Fibroblast of peridontal ligament (primary cell): ENCODE measurements around the gene SLC51A.
"Not testable (repeated sequence)": the region's sequence is repeated elsewhere in the genome, so short reads cannot be mapped to it uniquely, and the experiment has no call there.

Experiments
- DNase-seq: peaks from one replicate; pipeline ENCODE4 v3.0.0-alpha.2; 2010; ENCODE audit errors: extremely low read depth

Gene SLC51A

DNA sequence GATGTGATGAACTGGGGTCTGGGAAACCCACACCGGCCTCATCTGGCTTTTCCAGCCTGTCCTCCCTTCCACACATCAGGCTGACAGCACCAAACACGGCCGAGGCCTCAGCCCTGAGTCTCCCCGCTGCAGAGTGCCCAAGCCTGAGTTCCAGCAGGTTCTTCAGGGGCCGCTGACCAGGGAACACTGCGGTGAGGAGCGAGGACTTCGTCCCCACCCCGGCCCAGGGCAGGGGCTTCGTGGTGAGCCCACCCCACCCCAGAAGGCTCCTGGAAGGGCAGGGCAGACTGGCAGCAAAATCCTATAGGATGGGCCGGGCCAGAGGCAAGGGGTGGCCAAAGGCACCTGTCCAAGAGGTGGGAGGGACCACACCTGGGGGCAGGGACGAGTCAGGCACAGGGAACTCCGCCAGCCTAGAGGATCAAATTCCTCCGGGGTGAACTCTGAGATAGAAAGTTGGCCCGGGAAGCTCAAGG lies at the start of gene SLC51A:
Gene SLC51A, plus strand, starts transcription at position 446 of the 476 bp plus-strand sequence. CDS start 179 bp downstream, outside the sequence.
- DNase-seq, result no peak

DNA sequence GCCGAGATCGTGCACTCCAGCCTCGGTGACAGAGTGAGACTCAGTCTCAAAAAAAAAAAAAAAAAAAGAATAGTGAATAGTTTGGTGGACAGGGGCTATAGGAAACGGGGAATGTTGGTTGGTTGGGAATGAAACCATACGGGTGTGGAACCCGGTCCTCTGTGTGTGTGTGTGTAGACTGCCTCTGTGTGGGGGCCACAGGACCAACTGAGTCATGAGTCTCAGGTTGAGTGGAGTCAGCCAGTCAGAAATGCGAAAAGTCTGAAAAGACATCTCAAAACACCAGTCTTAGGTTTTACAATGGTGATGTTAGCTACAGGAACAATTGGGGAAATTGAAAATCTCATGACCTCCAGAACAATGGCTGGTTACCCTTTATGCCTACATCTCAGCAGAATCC lies 49.6 kb upstream of the SLC51A start:
- no peak for DNase-seq

DNA sequence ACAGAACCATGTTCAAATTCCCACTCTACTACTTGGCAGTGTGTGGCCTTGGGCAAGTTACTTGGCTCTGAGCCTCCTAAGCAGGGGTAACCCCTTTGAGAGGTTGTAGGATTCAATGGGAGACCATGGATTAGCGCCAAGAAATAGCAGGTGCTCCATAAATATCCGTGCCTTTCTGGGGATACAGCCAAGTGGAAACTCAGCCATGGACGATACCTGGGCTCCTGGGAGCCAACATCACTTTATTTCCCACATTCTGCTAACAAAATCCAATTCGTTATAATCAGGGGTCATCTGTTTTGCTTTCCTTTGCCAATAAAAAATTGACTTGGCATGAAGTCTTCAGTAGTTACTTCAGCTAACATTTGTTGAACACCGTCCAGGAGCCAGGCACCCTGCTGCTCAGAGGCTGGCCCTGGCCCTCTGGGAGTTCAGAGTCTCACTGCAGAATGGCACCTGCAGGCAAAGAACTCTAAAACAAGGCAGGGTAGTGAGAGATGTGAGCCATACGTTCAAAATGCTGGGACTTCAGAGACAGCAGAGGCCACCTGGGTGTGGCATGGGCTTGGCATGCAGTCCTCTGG lies 47.4 kb upstream of the SLC51A start:
- no peak for DNase-seq

DNA sequence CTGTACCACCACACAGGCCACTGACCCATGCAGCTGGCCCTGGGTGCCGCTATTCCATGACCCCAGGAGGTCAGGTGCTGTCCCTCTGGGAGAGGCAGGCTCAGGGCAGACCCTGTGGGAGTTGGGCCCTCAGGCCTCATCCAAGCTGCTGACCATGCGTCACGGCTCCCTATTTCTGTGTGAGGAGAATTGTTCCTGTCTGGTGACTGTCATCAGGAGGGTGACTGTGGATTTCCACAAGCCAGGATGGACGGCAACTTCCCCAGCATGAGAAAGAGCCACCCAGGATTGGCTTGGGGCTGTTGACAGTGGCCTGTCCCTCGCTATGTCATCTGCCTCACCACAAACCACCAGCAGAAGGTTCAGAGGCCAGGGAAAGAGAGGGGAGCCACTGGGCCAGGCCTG lies 46.5 kb upstream of the SLC51A start:
- no peak for DNase-seq

DNA sequence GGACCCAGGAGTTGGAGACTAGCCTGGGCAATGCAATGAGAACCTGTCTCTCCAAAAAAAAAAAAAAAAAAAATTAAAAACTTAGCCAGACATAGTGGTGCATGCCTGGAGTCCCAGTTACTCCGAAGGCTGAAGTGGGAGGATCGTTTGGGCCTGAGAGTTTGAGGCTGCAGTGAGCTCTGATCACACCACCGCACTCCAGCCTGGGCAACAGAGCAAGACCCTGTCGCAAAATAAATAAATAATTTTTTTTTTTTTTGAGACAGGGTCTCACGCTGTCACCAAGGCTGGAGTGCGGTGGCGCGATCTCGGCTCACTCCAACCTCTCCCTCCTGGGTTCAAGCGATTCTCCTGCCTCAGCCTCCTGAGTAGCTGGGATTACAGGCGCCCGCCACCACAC lies 46.0 kb upstream of the SLC51A start:
- not testable (repeated sequence) for DNase-seq

DNA sequence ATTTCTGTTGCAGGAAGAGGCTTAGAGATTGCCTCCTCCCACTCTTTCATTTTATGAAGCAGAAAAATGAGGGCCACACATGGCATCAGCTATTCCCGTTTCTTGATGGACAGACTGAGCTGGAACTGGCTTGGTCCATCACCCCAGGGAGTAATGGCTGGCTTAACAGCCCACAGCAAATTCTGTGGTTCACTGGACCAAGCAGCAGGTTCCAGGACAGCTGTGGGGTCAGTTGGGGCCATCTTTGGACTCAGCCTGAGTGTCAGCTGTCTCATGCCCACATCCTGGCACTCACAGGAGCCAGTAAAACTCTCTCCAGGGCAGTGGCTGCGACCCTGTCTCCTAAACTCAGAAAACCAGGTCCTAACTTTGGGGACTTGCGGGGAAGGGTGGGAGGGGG lies 41.7 kb upstream of the SLC51A start:
- DNase-seq, result no peak

DNA sequence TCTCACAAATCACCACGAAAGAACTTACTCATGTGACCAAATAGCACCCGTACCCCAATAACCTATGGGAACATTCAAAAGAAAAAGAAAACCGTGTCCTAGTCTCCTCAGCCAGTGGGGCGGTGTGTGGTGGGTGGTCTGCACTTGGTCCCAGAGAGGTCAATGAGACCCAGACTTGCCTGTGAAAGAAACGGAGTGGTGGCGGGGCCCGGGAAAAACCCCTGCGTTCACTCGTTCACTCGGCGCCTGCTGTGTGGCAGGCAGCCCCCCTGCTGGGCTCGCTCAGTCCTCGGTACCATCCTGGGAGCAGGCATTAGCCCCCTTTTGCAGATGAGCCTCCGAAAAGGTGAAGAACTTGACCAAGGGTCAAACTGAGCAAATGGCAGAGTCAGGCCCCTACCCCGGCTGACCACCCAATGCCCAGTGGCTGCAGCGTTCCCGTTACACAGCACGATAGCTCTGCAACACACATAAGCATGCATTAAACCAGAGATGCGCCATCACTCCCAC lies 41.2 kb upstream of the SLC51A start:
- DNase-seq, result no peak

DNA sequence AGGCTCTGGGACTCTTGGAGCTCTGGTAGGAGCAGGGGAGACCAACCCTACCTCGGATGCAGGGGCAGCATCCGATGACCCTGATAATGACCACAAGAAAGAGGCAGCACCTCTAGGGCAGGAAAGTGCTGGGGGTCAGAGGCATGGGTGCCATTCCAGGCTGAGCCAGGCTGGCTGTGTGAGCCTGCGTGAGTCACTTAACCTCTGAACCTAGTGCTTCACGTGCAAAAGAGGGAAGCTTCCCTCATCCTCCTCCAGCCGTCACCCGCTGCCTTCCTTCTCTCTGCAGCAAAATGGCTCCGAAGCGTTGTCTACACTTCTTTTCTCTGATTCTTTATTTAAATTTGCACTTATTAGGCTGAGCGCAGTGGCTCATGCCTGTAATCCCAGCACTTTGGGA lies 40.6 kb upstream of the SLC51A start:
- DNase-seq, result no peak

DNA sequence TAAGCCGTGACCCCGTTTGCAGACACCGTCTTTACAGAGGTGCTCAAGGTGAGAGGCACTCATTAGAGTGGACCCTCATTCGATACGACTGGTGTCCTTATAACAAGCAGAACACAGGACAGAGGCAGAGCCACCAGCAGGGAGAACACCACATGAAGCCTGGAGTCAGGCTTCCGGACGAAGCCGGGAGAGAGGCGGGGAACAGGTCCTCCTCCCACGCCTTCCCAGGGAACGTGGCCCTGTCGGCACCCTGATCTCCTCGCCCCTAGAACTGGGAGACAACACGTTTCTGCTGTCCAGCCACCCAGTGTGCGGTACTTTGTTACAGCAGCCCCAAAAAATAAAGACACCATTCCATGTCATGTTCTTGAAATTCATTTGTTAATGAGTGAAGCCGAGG lies 38.8 kb upstream of the SLC51A start:
- no peak for DNase-seq

DNA sequence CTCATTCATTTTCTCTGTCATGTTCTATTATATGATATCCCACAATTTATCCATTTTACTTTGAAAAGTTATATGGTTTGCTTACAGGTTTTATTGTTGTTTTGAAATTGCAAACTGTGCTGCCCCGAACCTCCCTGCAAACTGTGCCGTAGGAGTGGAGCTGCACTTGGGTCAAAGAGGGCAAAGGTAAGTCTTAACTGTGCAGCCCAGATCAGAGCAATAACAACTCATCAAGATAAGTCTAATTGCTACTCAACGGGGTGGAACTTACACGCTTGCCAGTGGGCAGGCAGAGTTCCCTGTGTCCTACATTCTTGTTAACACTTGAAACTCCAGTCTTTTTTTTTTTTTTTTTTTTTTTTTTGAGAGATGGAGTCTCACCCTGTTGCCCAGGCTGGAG lies 38.4 kb upstream of the SLC51A start:
- DNase-seq, result no peak

DNA sequence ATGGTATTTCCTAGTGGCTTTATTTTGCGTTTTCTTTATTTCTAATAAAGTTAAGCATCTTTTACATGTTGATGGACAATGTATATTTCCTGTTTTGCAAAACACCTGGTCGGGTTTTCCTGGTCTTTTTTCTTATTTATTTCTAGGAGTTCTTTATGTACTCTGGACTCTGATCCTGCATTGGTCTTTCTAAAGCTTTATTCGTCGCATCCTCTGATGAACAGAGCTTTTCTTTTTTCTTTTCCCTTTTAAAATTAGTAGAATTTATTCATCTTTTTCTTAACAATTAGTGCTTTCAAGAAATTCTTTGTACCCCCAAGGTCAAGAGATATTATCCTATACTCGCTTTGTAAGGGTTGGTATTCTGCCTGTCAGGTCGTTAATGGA lies 37.3 kb upstream of the SLC51A start:
- no peak for DNase-seq

DNA sequence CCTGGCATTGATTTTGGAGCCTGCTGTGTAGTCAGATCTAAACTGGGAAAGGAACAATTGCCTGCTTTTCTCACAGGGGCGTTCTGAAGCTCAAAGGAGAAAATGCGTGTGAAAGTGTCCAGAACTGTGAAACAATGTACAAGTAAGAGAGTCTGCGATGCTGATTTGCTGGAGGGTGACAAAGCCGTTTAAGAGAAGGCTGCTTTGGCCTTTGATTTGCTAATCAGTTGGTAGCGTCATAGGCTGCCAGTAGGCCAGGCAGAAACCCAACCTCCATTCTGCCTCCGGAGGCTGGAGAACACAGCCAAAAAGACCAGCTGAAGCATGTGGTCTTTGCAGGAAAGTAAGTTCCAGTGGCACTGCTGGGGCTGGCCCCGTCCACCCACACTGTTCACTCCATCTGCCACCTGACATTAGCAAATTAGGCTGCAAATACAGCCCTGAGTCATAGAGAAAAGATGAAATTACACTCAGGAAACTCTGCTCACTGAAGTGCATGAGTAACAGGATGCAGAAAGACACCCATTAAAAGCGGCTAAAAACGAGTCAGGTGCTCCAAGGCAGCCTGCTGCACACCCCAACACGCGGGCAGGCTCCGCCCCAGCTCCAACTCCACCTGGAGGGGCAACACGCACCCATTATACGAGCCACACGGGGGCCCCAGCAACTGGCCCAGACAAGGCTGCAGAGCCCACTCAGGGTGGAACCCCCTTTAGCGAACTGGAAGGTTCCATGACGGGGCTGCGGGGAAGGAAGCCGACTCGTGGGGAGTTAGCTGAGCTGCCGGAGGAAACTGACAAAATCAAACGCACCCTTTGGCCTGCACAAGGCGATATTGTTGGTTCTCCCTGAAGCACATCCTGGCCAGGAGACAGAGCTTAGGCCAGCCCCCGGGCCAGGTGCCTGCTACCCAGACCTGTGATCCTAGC lies 36.7 kb upstream of the SLC51A start:
- peak; percentile 10 for DNase-seq

DNA sequence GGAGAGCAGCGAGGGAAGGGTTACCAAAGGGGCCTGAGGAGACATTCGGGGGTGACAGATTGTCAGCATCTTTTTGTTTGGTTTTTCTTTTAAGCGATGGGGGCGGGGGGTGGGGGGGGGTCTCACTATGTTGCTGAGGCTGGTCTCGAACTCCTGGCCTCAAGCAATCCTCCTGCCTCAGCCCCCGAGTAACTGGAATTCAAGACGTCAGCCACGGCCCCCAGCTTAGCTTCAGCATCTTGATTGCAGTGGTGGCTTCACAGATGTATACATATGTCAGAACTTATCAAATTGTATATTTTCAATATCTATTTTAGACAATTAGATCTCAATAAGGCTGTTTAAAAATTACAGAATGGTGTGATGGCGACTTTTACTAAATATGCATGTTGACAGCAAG lies 36.0 kb upstream of the SLC51A start:
- no peak for DNase-seq

DNA sequence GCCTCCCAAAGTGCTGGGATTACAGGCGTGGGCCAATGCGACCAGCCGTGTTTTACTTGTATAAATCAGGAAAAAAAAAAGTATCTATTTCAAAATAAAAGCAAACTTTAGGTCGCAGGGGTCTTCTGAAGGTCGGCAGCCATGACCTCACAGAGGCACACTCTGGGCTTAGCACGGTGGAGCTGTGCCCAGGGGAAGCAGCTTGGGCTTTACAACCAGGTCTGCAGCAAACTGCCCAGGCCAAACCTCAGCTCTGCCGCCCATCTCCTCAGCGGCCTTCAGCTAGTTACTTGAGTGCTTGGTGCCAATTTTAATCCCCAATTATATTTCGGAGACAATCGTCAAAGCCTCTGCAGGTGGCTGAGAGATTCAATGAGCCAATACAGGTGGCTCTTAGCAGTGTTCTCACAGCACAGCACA lies 35.2 kb upstream of the SLC51A start:
- DNase-seq, result no peak

DNA sequence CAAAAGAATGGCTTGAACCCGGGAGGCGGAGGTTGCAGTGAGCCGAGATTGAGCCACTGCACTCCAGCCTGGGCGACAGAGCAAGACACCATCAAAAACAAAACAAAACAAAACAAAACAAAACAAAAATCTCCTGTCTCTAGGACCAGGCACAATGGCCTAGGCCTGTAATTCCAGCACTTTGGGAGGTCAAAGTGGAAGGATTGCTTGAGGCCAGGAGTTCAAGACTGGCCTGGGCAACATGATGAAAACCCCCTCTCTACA lies 32.2 kb upstream of the SLC51A start:
- DNase-seq, result not testable (repeated sequence)

DNA sequence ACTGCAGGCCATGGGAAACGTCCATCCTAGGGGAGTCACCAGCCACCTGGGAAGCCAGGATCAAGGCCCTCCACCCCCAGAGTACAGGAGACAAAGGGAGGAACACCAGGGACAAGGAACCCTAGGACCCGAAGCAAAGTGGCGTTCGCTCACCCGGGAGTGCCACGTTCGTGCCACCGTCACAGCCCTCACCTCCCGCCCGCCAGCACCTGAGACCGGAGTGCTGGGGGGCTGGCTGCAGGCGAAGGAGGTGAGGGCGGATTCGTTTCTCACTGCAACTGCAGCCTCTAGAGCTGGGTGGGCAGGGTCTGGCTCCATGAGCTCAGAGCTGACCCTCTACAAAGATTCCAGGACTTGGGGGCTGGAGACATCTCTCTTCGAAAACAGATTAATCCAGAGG lies 31.5 kb upstream of the SLC51A start:
- no peak for DNase-seq

DNA sequence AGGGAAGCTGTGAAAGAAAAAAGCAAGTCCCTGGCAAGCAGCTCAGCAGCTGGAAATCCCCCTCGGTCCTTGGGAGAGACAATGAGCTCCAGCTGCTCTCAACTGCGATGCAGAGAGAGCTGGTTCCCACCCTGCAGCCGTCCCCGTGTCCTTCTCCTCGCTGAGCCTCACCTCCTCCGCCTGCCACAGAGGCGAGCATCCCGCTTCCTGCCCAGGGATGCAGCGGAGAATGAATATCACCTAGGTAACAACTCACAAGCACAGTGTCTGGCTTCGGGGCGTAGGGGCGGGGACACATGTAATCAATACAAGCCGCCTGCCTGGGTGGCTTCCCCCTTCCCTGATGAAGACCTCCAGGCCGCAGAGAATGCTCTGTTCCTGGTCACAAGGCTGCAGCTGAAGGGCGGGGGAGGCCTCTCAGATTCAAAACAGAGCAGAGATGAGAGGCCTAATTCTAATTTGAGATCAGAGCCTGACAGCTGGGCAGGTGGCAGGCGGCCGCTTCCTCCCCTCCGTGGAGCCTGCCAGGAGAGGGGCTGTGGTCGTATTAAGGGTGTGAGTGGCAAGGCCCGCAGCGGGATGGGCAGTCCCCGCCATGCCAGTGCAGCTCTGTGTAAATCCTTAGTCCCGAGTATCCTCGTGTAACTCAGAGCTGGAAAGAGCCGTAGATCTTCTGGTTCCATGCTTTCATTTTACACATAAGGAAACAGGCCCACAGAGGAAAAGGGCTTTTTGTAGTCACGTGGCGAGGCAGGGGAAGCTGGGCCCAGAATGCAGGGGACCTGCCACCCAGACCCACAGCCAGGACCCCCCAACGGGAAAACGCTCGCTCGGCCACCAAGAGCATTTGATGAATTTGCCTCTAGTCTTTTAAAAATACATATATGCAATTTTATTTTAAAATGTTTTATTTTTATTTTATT lies 29.4 kb upstream of the SLC51A start:
- peak; percentile 18 for DNase-seq

DNA sequence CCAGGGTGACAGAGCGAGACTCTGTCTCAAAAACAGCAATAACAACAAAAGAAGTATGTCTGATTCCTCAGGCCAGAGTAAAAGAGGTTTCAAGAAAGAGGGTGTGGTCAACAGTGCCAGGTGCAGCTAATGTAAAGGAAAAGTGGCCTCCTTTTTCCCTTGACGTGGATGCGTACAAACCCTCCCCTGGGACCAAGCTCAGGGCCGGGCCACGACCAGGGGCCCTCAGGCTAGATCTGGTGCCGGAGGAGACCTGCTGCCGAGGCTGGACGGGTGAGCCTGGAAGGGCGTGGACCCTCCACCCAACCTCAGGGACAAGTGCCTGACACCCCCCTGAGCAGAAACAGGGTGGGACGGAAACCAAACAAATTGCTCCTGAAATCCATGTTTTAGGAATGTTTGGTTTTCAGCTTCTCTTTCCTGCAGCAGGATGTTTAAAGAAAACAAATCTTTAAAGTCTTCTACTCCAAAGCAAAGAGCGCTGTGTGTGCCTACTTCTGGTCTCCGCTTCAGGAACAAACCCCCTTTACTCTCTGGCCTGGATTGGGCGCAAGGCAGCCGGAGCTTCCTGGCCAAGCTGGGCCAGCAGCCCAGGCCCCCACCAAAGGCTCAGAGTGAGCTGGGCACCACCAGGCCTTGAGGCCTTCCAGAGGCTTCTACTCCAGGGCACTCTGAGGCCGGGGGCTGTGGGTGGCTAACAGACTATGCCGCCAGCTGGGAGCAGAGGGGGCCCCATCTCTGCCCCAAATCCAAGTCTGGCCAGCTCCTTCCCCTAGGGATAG lies 26.6 kb upstream of the SLC51A start:
- no peak for DNase-seq

DNA sequence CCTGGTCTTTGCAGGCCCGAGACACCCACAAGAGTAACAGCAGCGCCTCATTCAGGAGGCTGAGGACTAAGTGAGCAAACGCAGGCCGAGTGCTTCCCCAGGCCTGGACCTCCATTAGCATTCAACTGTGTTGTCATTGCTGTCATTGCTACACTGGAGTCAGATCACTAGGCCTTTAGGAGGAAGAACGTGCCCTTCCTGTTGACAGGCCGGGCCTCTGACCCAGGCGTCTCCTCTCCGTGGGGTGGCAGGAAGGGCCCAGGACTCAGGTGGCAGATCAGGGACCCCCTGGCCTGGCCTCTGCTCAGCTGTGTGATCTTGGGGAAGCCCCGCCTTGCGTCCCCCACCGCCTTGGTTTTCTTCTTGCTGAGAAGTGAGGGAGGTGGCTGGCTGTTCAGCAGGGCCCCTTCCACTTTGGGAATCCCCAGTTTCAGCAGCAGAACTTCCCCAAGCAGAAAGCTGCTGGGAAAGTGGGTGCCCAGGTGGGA lies 24.3 kb upstream of the SLC51A start:
- DNase-seq, result no peak

DNA sequence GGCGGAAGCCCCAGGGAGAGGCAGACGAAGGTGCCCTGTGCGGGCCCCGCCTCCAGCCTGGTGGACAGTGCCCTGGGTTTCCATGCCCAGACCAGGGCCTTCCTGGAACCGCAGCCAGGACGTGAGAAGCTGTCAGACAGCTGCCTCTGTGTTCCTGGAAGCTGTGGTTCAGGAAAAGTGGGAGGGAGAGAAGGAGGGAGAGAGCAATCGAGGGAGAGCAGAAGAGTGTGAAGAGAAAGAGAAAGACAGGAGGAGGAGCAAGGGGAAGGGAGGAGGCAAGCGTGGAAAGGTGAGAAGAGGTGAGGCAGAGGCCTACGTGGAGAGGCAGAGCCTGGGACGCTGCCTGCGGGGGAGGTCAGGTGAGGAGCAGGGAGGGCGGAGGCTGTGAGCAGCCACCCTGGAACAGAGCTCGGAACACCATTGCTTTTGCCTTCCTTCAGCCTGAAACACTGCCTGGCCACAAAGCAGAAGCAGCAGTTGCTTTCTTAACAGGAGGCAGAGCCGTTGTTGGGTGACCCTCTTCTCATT lies 23.7 kb upstream of the SLC51A start:
- DNase-seq, result no peak

DNA sequence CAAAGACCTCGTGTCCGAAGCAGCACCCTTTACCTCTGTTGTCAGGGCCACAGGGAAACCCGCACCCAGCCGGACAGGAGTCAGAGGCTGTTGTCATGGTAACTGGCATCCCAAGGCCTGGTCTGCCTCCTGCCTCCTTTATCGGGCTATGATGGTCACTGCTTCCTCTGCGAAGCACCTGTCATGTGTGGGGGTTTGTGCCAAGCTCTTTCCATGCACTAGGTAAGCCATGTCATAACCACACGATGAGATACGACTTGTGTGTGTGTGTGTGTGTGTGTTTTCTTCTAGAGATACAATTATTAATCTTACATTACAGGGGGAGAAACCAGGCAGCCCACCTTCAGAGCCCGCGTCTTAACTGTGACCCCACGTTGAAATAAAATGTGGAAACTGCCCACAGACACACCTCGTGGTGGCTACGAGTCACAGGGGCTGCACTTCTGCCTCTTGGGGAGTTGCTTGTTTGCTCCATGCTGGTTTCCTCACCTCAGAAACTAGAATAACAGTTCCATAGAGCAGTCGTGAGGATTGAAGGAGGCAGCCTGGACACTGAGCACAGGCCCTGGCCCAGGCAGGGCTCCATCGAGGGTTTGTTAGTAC lies 23.1 kb upstream of the SLC51A start:
- no peak for DNase-seq
